22Rv1 (cell line): ENCODE measurements around the gene WNT2.

ENCODE experiments used
- H3K27ac ChIP-seq: fragments of 450-650 bp; 2 replicates; pipeline ENCODE4 v1.5.1; 2017
- CTCF ChIP-seq: fragments of 450-650 bp; IDR thresholded peaks from 2 replicates; pipeline ENCODE4 v1.5.1; 2017; ENCODE audit warnings: mild to moderate bottlenecking
- ZFX ChIP-seq: fragments of 450-650 bp; IDR thresholded peaks from 2 replicates; pipeline ENCODE4 v1.6.1; 2017; ENCODE audit warnings: antibody characterized with exemption, borderline replicate concordance

Gene WNT2

GRCh38 chr7:117269417-117269816 is 53.4 kb downstream of the WNT2 start:
- H3K27ac ChIP-seq: no peak overlapping the region
- TF ChIP-seq ZFX (no peak), CTCF (no peak)

- TF ChIP-seq CTCF (no peak), ZFX (no peak)
- no peak overlapping the region for H3K27ac ChIP-seq
Measured at GRCh38 chr7:117264716-117265115, 58.1 kb downstream of the WNT2 start.

GRCh38 chr7:117262546-117262945 is 60.3 kb downstream of the WNT2 start:
- TF ChIP-seq ZFX (no peak), CTCF (no peak)
- H3K27ac ChIP-seq: no peak overlapping the region

GRCh38 chr7:117259615-117260014 is 63.2 kb downstream of the WNT2 start:
- no peak for TF ChIP-seq CTCF
- TF ChIP-seq ZFX: no peak
- no peak overlapping the region for H3K27ac ChIP-seq

- H3K27ac ChIP-seq: no peak overlapping the region
- TF ChIP-seq CTCF: no peak
- no peak for TF ChIP-seq ZFX
Measured at GRCh38 chr7:117251687-117252086, 71.2 kb downstream of the WNT2 start.

GRCh38 chr7:117250801-117251200 is 72.1 kb downstream of the WNT2 start:
- TF ChIP-seq CTCF (no peak), ZFX (no peak)
- no peak overlapping the region for H3K27ac ChIP-seq

GRCh38 chr7:117250245-117250644 is 72.6 kb downstream of the WNT2 start:
- no peak overlapping the region for H3K27ac ChIP-seq
- TF ChIP-seq CTCF (no peak), ZFX (no peak)
